GM19463 (cell line): Measurements from ENCODE around the gene SEC22C.
A peak's percentile ranks its signal among the peaks of the same experiment; 100 is the strongest.

Source experiments
- ATAC-seq: cut with Tn5 transposase; IDR thresholded peaks from one replicate; pipeline ENCODE4 v1.9.1; 2021; ENCODE audit warnings: mild to moderate bottlenecking, moderate library complexity; ENCODE audit not compliant: unreplicated experiment

The SEC22C gene

DNA sequence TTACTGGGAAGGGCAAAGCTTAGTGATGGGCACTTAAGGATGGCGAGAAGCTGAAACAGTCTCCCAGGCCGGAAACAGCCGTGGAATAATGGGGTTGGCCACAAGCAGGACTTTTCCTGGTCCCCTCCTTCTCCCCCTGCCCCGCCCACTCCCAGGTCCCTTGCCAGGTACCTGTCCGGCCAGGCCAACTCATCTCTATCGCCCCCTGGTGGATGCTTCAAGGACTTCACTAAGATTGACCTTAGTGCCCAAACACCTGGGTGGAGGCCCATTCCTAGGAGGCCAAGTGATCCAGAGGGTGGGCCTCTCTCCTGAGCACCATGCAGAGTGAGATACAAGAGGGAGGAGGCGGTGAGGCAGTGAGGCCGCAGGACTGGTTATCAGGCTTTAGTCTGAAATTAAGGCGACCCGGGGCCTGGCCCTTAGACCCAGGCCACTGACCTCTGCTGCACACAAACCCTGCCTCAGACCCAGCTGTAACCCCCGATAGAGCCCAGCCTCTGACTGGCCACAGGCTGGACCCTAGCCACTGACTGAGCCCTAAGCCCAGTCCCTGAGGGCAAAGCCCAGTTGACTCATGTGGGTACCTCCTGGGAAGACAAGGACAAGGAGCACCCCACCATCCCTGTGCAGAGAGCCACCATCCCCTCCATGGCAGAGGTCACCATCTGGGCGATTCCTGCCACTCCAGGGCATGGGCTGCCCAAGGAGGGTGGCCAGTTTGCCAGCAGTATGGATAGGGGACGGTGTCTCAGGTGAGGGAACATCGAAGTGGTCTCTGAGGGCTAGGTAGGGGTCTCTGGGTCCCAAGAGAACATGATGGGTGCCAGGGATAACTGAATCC is 41.7 kb downstream of the SEC22C start:
- ATAC-seq: peak; percentile 41

GRCh38 chr3:42537350-42537749 is 44.4 kb downstream of the SEC22C start:
- no peak for ATAC-seq

- ATAC-seq: no peak
Measured at GRCh38 chr3:42535981-42536784, 45.6 kb downstream of the SEC22C start.

DNA sequence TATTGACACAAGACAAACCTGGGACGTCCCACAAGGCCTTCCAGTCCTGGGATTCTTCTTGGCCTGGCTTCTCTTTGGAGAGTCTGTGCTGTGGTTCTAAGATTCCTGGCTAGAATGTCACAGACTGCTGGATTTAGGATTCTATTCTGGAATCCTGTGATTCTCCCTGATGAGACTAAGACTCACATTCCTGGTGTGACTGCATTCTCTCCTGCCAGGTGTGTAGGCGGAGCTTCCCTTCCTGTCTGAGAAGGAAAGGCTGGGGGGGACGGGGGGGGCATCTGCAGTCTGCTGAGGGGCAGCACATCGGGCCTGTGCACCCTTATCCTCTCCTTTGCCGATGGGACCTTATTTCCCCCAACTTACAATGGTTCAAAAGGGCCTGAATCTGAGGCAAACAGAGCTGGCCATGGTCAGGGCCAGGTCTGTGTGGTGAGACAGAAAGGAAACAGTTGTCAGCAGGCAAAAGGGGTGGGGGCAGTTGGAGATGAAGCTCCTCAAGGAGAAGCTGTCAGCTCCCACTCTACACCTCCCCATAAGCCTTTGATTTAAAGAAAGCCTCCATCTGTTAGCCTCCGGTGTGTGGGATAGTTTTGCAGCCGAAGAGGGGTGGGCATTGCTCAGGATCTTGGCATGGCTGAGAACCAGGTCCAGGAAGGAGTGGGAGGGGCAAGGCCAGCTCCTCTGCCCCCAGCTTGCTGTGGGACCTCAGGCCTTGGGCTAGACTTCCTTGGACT is 48.4 kb downstream of the SEC22C start:
- ATAC-seq: no peak

- no peak for ATAC-seq
Measured at GRCh38 chr3:42532229-42532628, 49.5 kb downstream of the SEC22C start.

DNA sequence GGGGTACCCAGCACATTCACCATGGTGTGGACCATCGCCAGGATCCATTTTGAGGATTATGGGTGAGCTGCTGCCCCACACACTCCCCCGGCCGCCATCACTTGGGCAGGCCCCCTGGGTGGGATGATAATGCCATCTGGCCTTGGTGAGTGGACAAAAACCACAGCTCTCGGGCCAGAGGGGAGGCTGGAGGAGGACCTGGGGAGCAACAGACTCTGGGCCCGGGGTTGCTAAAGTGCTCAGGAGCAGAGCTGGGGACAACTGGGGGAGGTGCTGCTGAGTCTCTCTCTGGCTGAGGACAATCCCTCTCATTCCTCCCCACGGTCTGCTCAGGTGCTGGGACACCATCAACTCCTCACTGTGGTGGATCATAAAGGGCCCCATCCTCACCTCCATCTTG is 50.3 kb downstream of the SEC22C start:
- ATAC-seq: no peak

- no peak for ATAC-seq
Measured at GRCh38 chr3:42530073-42530472, 51.7 kb downstream of the SEC22C start.

GRCh38 chr3:42529468-42529867 is 52.3 kb downstream of the SEC22C start:
- no peak for ATAC-seq

GRCh38 chr3:42527368-42527917 is 54.3 kb downstream of the SEC22C start:
- ATAC-seq: no peak

- no peak for ATAC-seq
Measured at GRCh38 chr3:42526616-42527367, 55.0 kb downstream of the SEC22C start.

DNA sequence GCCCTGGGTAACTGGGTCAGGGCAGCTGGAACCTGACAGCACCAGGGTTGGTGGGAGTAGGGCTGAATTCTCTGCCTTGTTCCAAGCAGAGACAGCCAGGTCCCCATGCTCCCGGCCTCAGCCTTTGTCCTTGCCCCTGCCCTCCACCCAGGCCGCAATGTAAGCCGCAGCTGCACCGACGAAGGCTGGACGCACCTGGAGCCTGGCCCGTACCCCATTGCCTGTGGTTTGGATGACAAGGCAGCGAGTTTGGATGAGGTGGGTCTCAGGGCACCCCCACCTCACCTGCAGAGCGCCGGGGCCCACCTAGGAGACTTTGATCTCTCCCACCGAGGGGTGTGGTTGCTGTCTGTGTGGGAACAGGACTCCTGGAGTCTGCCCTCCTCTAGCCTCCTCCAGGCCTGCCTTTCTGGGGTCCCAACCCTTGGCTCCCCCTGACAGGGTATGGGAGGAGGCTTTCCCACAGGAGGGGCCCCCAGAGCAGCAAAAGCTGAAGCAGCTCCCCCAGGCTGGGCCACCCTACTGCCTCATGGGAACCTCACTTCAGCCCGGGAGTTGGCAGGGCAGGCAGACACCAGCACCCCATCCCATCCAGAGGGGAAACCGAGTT is 55.9 kb downstream of the SEC22C start:
- ATAC-seq: no peak

- no peak for ATAC-seq
Measured at GRCh38 chr3:42525212-42525611, 56.6 kb downstream of the SEC22C start.

DNA sequence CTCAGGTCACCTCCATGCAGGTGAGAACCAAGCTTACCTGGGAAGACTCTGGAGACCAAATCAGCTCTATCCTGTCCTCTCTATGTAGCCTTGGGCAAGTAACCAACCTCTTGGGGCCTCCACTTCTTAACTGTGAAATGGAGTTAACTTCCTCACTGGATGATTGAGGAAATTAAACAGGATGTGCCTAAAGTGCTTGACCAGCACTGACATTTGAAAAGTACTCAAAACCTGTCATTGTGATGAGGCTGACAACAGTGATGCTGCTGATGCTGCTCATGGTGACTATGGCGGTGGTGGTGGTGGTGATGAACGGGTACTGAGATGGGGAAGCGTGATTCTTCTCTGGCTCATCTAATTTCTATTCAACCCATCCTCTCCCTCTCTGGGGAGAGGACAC is 57.0 kb downstream of the SEC22C start:
- ATAC-seq: no peak

DNA sequence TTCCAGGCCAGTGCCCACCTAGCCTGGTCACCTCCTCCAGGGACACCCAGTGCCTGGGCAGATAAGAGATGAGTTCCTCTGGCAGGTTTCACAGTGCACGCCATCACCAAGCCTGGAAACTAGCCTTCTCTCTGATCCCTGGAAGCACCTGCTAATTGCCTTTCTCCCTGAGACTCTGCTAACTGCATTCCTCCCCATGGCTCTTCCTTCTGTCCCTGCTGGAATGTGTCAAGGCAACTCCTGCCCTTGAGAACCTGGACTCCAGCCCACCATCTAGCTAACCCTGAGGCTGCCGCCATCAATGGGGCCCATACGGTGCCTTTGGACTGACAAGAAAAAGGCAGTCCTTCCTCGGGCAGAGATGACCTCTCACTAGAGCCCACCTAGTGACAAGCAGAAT is 60.9 kb downstream of the SEC22C start:
- ATAC-seq: no peak

GRCh38 chr3:42520336-42520735 is 61.4 kb downstream of the SEC22C start:
- ATAC-seq: no peak

DNA sequence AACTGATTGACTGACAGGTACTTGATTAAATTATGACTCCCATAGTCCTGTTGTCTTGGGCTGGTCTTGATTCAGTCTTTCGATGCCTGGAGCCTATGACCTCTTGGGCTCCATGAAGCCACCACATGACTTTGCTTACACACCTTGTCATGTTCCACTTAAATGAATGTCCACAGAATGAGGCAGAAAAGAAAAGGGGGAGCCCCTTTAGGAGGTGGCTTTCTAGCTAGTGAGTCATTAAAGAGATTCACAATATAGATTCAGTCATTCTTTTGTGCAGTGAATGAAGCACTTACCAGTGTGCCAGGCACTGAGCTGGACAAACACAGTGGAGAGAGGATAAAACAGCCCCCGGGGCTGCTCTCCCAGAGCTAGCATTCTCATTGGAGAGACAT is 62.2 kb downstream of the SEC22C start:
- no peak for ATAC-seq

DNA sequence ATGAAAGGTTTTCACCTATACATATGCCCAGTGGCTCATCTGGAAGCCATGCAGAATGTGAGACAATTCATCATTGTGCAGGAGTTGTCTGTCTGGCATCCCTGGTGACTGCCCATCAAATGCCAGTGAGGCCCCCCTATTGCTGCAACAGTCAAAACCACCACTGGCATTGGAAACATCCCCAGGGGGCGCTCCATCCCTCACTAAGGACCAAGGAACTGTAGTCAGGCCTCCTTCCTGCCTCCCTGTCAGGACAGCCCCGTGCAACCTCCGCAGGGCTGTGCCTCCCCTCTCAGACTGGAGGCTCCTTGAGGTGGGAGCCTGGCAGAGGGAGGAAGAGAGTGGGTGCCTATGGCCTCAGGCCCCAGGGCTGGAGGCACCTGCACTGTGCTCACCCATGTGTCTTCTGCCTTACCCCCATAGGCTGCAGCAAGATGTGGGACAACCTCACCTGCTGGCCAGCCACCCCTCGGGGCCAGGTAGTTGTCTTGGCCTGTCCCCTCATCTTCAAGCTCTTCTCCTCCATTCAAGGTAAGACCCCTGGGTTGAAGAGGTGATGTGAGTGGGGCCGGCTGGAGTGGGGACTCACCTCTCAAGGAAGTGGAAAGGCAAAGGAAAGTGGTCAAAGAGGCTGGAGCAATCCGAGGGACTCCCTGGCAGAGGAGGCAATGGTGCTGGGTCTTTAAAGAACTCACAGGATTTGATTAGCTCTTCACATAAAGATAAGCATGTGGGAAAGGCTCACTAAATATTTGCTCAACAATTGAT is 62.8 kb downstream of the SEC22C start:
- ATAC-seq: no peak

DNA sequence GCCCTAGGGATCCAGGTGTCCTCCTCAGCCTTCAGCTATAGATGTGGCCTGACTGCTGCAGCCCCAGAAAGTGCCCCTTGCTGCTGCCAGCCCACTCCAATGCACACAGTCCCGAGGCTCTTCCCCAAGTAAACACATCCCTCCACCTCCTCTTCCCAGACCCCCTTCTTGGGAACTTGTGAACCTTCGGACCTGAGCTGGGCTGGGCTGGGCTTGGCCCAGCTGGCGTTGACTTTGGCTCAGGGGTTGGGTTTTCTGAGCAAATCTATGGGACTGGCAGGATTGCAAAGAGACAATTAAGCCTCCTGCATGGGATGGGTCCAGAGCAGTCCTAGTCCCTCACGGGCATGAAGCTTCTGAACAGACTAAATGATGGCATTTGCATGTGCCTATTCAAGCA is 64.7 kb downstream of the SEC22C start:
- no peak for ATAC-seq

DNA sequence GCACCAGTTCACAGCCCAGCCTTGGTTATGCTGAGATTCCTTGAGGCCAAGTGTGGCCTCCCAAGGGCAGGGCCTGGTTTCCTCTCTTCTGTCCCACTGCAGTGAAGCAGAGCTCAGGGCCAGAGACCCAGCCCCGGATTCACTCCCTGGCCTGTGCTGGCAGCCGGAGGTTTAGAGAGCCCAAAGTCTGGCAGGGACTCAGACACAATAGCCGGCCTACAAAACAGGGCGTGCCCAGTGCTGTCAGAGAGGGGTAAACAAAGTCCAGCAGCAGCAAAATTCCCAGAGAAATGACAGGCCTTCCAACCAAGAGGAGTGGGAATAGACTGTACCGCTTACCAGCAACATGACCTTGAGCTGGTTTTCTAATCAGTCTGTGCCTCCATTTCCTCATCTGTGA is 65.3 kb downstream of the SEC22C start:
- no peak for ATAC-seq
